NCI-H1417 treated with DMSO at 0.1 percent for 48 hours (cell line): Measurements from ENCODE around the gene SPART.

ENCODE experiments used
- DNase-seq: peaks from one replicate; lab custom pipeline; 2025; lab: John Stamatoyannopoulos, UW

Gene SPART, protein sequence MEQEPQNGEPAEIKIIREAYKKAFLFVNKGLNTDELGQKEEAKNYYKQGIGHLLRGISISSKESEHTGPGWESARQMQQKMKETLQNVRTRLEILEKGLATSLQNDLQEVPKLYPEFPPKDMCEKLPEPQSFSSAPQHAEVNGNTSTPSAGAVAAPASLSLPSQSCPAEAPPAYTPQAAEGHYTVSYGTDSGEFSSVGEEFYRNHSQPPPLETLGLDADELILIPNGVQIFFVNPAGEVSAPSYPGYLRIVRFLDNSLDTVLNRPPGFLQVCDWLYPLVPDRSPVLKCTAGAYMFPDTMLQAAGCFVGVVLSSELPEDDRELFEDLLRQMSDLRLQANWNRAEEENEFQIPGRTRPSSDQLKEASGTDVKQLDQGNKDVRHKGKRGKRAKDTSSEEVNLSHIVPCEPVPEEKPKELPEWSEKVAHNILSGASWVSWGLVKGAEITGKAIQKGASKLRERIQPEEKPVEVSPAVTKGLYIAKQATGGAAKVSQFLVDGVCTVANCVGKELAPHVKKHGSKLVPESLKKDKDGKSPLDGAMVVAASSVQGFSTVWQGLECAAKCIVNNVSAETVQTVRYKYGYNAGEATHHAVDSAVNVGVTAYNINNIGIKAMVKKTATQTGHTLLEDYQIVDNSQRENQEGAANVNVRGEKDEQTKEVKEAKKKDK

DNA sequence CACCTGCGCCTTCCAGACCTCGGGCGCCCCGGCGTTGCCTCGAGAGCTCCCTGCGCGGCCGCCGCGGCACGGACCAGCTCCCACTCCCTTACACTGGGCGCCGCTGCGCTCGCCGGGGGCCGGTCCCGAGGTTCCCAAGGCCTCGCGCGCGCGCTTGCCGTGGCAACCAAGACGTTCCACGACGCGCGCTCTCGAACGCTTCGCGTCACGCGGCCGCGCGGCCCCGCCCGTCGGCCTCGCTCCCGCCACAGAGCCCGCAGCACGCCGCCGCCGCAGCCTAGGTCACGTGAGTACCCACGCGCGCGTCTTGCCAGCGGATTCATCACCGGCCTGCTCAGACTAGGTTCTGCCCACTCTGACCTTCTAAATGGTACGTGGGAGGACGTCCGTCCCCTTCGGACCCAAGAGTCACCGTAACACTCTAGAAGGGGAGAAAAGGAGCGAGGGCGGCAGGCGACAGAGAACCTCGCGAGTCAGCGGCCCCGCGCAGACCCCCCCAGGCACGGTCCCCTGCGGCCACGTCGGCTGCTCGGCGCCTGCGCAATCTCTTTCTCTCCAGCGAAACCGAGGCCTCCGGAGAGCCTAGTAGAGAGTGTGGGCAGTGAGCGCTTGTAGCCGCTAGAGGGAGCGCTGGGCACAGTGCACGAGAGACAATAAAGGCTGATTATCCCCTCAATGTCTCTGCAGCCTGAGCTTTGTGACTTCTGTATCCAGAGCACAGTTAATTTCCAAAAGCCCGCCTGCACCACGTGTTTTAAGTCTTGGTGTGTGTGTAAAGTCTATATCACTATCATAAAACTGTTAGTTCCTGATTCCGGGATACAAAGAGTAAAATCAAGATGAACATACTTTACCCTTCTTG is at the start of gene SPART:
Gene SPART (minus strand): TSS at position 173 of the 862 bp plus-strand sequence. CDS start 10,564 bp downstream, outside the sequence.
- peak; percentile 18 for DNase-seq

- no peak for DNase-seq
These were observed 49.1 kb upstream of the SPART start for GRCh38 chr13:36395280-36395679.

DNA sequence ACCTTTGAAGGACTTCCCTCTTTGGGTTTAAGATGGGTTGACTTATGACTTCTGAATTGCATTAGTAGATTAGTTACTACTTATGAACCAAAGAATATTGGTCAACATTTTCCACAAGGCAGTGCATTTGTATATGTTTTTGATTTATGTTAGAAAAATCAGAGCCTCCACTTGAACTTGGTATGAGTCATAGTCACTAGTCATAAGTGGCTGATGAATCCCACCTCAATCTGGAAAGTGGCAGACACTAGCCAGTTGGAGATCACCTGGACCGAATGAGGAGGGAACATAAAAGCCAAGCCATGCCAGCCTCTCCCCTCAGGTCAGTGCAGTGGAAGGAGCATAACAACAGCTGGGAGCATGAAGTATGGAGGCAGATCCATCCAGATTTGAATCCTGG is 39.3 kb upstream of the SPART start:
- DNase-seq: no peak

DNA sequence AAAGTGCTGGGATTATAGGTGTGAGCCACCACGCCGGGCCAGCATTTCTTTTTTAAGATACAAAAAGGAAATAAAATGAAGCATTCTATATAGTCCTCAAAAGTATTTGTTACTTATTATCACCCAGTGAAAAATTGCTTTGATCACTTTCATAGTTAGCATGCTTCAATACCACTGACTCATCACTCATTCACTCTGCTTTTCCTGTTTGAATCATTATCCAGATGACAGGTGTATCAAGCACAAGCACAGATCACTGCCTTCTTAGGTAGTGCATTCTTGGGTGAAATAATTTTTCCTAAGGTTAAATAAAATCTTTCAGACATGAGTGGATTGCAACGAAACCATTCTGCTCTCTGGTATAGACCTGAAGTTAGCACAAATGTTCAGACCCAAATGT is 35.8 kb upstream of the SPART start:
- no peak for DNase-seq

- DNase-seq: no peak
These were observed 31.8 kb upstream of the SPART start for GRCh38 chr13:36377826-36378468.

- DNase-seq: no peak
These were observed 27.9 kb upstream of the SPART start for GRCh38 chr13:36374063-36374462.

- no peak for DNase-seq
These were observed 25.0 kb upstream of the SPART start for GRCh38 chr13:36371185-36371584.

GRCh38 chr13:36370108-36370429 is 23.9 kb upstream of the SPART start:
- no peak for DNase-seq

DNA sequence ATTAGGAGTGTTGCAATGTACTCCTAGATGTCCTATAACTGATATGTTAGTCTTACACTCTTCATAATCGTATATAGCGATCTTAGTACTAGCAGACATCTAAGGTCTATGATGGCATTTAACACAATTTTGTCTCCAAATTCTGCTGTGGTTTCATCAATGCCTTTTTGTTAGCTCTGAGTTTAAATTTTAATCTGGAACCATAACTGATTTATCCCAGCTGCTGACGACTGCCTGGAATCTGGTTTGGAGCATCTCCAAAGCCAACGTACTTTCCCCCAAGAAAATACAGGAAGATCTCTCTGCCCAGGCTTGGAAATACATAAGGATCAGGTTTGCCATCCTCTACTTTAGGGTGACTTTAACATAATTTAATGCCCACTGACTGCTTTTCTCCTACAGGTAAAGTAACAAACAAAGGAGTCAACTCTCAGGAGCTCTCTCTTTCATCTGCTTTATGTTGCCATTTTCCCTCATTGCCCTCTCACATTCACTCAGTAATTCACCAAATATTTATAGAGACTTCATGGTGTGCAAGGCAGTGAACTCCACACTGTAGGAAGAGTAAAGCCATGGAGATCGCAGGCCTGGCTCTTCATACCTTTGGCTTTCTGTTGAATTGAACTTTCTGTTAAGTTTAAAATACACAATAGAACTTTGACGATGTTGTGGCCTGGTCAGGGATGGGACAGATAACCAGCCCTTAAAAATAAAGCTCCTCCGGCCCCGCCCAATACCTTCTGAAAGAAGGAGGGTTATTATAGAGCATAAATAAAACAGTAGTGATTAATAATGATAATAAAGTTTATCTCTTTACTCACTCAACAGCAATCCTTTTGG is 23.3 kb upstream of the SPART start:
- DNase-seq: no peak

- DNase-seq: no peak
These were observed 19.8 kb upstream of the SPART start for GRCh38 chr13:36366031-36366430.

DNA sequence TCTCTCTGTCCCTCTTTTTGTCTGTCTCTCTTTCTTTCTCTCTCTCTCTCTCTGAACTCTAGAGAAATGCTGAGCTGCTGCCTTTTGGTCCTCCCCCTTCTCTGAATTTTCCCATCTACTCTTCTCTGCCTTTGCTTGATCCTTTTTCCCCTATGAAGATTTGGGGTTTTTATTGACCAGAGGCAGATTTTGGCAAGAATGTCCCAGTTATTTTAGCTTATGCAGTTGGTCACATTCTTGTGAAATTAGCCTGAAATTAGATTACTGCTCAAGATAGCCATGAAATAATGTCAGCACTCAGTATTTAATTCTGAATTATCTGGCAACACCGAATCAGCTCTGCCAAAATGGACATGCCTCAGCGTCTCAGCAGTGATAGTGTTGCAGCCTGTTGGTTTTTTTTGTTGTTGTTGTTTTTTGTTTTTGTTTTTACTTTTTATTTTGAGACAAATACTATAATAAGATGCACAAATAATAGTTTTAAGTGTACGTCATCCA is 17.2 kb upstream of the SPART start:
- no peak for DNase-seq

- no peak for DNase-seq
These were observed 16.7 kb upstream of the SPART start for GRCh38 chr13:36362914-36363313.

DNA sequence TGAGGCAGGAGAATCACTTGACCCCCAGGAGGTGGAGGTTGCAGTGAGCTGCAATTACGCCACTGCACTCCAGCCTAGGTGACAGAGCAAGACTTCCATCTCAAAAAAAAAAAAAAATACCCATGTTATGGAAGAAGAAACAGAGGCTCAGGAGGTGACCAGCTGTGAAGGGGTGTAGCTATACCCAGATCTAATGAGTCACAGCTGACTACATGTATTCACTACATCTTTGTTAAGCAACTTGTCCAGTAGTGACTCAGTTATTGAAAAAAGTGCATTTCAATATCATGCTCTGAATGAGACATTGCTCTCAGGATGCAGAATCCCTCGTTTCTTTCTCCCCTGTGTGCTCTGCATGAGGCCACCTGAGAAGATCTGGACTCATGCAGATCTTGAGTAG is 16.1 kb upstream of the SPART start:
- DNase-seq: no peak

DNA sequence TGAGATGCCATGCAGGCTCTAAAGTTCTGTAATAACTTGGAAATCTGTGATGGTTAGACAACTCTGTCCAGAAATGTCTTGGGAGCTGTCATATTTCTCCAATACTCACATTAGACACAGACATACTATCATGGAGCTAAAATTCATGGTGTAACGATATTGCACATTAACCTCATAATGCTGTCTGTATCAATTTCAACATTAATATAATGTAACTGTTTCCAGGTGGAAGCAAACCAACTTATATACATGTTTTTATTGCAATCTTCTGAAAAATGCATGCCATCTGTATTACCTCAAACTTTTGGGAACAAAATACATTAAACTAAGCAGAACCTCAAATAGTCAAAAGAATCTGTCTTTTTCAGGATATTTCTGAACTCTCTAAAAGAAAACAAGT is 14.7 kb upstream of the SPART start:
- DNase-seq: no peak

GRCh38 chr13:36359301-36359950 is 13.2 kb upstream of the SPART start:
- no peak for DNase-seq

DNA sequence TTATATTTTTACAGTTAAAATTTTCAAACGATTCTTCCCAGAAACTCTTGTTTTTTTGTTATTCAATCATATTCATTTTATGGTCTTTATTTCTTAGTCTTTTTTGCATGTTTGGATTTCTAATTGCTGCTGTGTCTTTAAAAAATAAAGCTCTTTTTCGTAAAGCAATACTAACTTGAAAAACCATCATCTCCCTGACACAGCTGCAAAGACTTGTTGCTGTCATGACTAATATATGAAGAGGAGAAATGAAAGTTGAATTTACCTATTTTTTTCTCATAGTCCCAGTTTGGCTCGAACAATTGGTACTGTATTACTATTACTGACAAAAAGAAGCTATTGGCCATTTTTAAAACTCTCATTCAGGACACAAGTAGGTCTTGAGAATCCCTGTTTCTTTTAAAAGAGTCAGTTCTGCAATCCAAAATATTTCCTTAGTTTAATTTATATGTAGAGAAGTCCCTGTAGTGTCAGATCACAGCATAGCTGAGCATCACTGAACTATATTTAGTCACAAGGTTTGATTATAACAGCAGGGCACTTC is 12.1 kb upstream of the SPART start:
- no peak for DNase-seq

GRCh38 chr13:36357692-36358091 is 11.5 kb upstream of the SPART start:
- DNase-seq: no peak

- no peak for DNase-seq
These were observed 11.0 kb upstream of the SPART start for GRCh38 chr13:36357231-36357630.

DNA sequence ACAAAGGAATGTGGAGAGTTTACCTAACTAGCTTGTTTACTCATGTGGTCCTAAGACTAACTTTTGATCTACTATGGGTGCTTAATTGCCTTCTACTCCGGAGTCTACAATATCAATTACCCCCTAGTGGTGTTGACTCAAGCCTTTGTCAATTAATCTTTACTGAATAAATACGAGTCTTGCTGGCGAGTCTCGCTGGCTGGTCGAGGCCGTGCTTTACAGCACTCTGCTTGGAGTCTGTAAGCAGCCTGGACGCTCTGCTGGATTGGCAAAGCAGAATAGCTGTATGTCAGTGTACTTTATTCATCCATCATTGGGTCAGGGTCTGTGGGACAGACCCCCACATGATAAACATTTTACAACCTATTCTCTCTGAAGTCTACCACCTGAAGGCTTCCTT is 9.9 kb upstream of the SPART start:
- DNase-seq: no peak

DNA sequence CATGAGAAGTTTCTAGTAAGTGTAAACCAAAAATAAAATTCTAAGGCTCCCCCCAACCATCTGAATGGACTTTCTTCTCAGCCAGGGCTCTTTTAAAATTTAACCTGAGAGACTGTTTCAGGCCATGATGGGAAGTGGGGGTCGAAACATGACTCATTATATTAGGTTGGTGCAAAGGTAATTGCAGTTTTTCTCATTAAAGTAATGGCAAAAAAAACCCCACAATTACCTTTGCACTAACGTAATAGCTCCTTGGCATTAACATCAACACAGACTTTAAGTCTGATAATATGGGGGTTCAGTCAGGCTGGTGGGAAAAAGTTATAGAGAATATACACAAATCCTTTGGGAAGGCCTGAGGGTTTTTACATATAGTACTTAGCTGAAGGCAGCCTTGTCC is 9.4 kb upstream of the SPART start:
- no peak for DNase-seq
